Tongue (tissue), 2 donors: ENCODE data around the gene UNC13C. TPM values are rescaled to one million over a fixed set of nuclear protein-coding genes. Genes with fewer than 3 reads are reported as not detected.

Source experiments
- DNase-seq: peaks from one replicate; pipeline ENCODE4 v3.0.0-alpha.2; 2015
- total RNA-seq: library from RNA; depleted of rRNA; stranded (reverse); fragments of >200 nt; gene quantifications from one replicate; pipeline ENCODE4 v1.2.3, GENCODE V29; 2014

Gene UNC13C
- total RNA-seq, 1 donor from 2014 or later: 0.92 TPM

- peak; percentile 28 for DNase-seq
These were observed 697.0 kb downstream of the UNC13C start for GRCh38 chr15:54675241-54675640.

GRCh38 chr15:54681584-54681983, 703.3 kb downstream of the UNC13C start:
- no peak for DNase-seq

Other genes starting within 250 kb of the UNC13C start
- 0.62 TPM for gene WDR72, start 218.8 kb upstream of the UNC13C start, total RNA-seq